Esophagus muscularis mucosa (tissue), 4 donors: ENCODE results near the gene HEATR3. TPM values are rescaled to one million over a fixed set of nuclear protein-coding genes. Genes with fewer than 3 reads are reported as not detected.

Experiments used
- DNase-seq: peaks from one replicate; pipeline ENCODE4 v3.0.0-alpha.2; 2017; ENCODE audit errors: extremely low spot score
- H3K27ac ChIP-seq, 4 donors: fragments of 200-600 bp; sonication (generic); replicated peaks in 1 of 4; 1 replicate in 3 of 4; 2 replicates in 1 of 4; pipeline ENCODE4 v1.5.1; 2016 to 2019; ENCODE audit warnings: mild to moderate bottlenecking in 1 of 4
- H3K27me3 ChIP-seq, 4 donors: fragments of 200-600 bp; sonication (generic); one replicate each; pipeline versions ENCODE4 v1.5.1 to v1.6.0; 2016 to 2019
- H3K36me3 ChIP-seq, 4 donors: fragments of 200-600 bp; sonication (generic); one replicate each; pipeline ENCODE4 v1.5.1; 2016 to 2019
- H3K4me1 ChIP-seq, 4 donors: fragments of 200-600 bp; sonication (generic); one replicate each; pipeline ENCODE4 v1.5.1; 2016 to 2019
- H3K4me3 ChIP-seq, 4 donors: fragments of 200-600 bp; sonication (generic); 1 replicate in 2 of 4; 2 replicates in 2 of 4; pipeline ENCODE4 v1.5.1; 2016 to 2019; ENCODE audit warnings: mild to moderate bottlenecking in 4 of 4, moderate library complexity in 1 of 4
- H3K9me3 ChIP-seq, 4 donors: fragments of 200-600 bp; sonication (generic); 1 replicate in 3 of 4; 2 replicates in 1 of 4; pipeline ENCODE4 v1.5.1; 2016 to 2019
- CTCF ChIP-seq, 3 experiments: fragments of 200-600 bp in 2 of 3; fragments of 450-650 bp in 1 of 3; sonication (generic) in 2 of 3; IDR thresholded peaks; one replicate each; pipeline ENCODE4 v1.5.1; 2017 to 2019; ENCODE audit warnings: antibody characterized with exemption in 3 of 3, mild to moderate bottlenecking in 2 of 3, moderate library complexity in 1 of 3
- EP300 ChIP-seq: sonication (generic); formaldehyde crosslinking; IDR thresholded peaks from one replicate; pipeline ENCODE4 v1.6.1; 2017; ENCODE audit warnings: antibody characterized with exemption
- POLR2A ChIP-seq: fragments of 450-650 bp; IDR thresholded peaks from one replicate; pipeline ENCODE4 v1.6.1; 2017; ENCODE audit warnings: antibody characterized with exemption, moderate library complexity, mild to moderate bottlenecking, low read depth
- POLR2AphosphoS5 ChIP-seq, 2 donors: sonication (generic); formaldehyde crosslinking; IDR thresholded peaks; one replicate each; pipeline ENCODE4 v1.6.1; 2017; ENCODE audit warnings: antibody characterized with exemption in 2 of 2
- WGBS: methylation state at CpG from one replicate; pipeline ENCODE4 v1.1.5; 2018; 5-methylcytosine and 5-hydroxymethylcytosine counted together
- intact Hi-C: fragments of 100-400 bp; cut with DNase I; formaldehyde crosslinking; loops from one replicate; pipeline ENCODE4 v1.15.1; 2023
- total RNA-seq, 4 donors: library from RNA; depleted of rRNA; stranded (reverse); fragments of >200 nt; gene quantifications; one replicate each; pipeline versions ENCODE4 v1.1.0 to v1.2.1, GENCODE V29; 2016

HEATR3 gene
- total RNA-seq, 4 donors from 2014 or later: 10.0 to 25.7 (median 12.4) TPM

DNA sequence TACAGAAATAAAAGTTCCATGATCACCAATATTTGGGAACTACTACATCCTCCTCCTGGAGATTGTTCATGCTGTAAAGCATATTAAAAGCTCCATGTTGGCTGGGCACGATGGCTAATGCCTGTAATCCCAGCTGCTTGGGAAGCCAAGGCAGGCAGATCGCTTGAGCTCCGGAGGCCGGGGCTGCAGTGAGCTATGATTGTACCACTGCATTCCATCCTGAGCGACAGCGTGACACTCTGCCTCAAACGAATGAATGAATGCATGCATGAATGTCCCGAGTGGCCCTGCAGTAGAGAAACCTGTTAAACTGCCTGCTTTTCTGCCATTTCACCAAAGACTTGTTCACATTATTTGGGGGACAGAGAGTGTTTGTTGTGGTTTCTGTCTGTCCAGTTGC lies 25.8 kb upstream of the HEATR3 start:
- WGBS: 79% methylated on average over 8 of the region's 8 CpGs
- TF ChIP-seq POLR2AphosphoS5 (IDR thresholded peaks at IDR 0.05) (no peak), CTCF (IDR thresholded peaks at IDR 0.05) (no peak), POLR2A (no peak), EP300 (no peak)
- H3K27ac ChIP-seq: no peak overlapping the region
- no peaks in the 10 kb centered on the region for H3K27me3 ChIP-seq
- no peak for DNase-seq
- no peaks in the 10 kb centered on the region for H3K9me3 ChIP-seq
- intact Hi-C loops: no loop called here
- H3K4me3 ChIP-seq: no peak overlapping the region
- no peaks in the 10 kb centered on the region for H3K4me1 ChIP-seq
- peaks cover 5 to 29% (median 20%) of the 10 kb centered on the region in 4 donors for H3K36me3 ChIP-seq

DNA sequence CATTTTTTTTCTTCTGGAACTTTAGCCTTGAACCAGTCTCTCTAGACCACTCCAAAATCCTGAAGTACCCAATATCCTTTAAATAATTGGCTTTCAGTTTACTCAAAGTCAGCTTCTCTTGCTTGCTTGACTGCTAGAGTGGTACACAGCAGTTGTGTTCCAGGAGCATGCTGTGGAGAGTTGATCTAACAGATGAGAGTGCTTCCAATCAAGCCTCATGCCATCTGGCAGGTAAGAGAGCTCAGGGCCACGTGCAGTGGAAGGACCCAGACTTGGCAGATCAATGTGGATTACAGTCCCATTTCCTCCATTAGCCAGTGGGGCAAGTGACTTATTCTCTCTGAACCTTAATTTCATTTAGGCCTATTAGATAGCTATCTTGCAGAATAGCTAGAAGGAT lies 25.1 kb upstream of the HEATR3 start:
- Histone ChIP-seq H3K4me3 (no peak overlapping the region), H3K36me3 (peaks cover 5 to 22% (median 15%) of the 10 kb centered on the region in 4 donors), H3K27me3 (no peaks in the 10 kb centered on the region), H3K4me1 (no peaks in the 10 kb centered on the region), H3K9me3 (no peaks in the 10 kb centered on the region), H3K27ac (no peak overlapping the region)
- 50% methylated on average over 1 of the region's 1 CpG for WGBS
- DNase-seq: no peak
- intact Hi-C loops: no loop called here
- TF ChIP-seq EP300 (no peak), POLR2AphosphoS5 (IDR thresholded peaks at IDR 0.05) (no peak), CTCF (IDR thresholded peaks at IDR 0.05) (no peak), POLR2A (no peak)

GRCh38 chr16:50043358-50043757 lies 22.4 kb upstream of the HEATR3 start:
- Histone ChIP-seq H3K27me3 (peaks cover 0 to 6% (median 0%) of the 10 kb centered on the region in 4 donors), H3K4me1 (no peaks in the 10 kb centered on the region), H3K9me3 (no peaks in the 10 kb centered on the region), H3K4me3 (no peak overlapping the region), H3K27ac (no peak overlapping the region), H3K36me3 (peaks cover 0 to 2% (median 0%) of the 10 kb centered on the region in 4 donors)
- 91% methylated on average over 5 of the region's 5 CpGs for WGBS
- no peak for DNase-seq
- intact Hi-C loops: no loop called here
- no peak for TF ChIP-seq POLR2A
- no peak for TF ChIP-seq POLR2AphosphoS5 (IDR thresholded peaks at IDR 0.05)
- no peak for TF ChIP-seq EP300

- H3K36me3 ChIP-seq: no peaks in the 10 kb centered on the region
- TF ChIP-seq POLR2A: no peak
- WGBS: 56% methylated on average over 4 of the region's 4 CpGs
- H3K27me3 ChIP-seq: peaks cover 0 to 6% (median 0%) of the 10 kb centered on the region in 4 donors
- DNase-seq: no peak
- intact Hi-C loops: no loop called here
- no peaks in the 10 kb centered on the region for H3K9me3 ChIP-seq
- no peaks in the 10 kb centered on the region for H3K4me1 ChIP-seq
- no peak overlapping the region for H3K4me3 ChIP-seq
- no peak overlapping the region for H3K27ac ChIP-seq
Measured at GRCh38 chr16:50045412-50045811, 20.4 kb upstream of the HEATR3 start.

- Histone ChIP-seq H3K27ac (no peak overlapping the region), H3K4me3 (no peak overlapping the region), H3K27me3 (peaks cover 0 to 6% (median 0%) of the 10 kb centered on the region in 4 donors), H3K9me3 (no peaks in the 10 kb centered on the region), H3K4me1 (no peaks in the 10 kb centered on the region), H3K36me3 (no peaks in the 10 kb centered on the region)
- intact Hi-C loops: no loop called here
- 91% methylated on average over 6 of the region's 6 CpGs for WGBS
- DNase-seq: no peak
- TF ChIP-seq POLR2AphosphoS5 (IDR thresholded peaks at IDR 0.05) (no peak), CTCF (IDR thresholded peaks at IDR 0.05) (no peak), EP300 (no peak), POLR2A (no peak)
Measured at GRCh38 chr16:50046853-50047252, 18.9 kb upstream of the HEATR3 start.

DNA sequence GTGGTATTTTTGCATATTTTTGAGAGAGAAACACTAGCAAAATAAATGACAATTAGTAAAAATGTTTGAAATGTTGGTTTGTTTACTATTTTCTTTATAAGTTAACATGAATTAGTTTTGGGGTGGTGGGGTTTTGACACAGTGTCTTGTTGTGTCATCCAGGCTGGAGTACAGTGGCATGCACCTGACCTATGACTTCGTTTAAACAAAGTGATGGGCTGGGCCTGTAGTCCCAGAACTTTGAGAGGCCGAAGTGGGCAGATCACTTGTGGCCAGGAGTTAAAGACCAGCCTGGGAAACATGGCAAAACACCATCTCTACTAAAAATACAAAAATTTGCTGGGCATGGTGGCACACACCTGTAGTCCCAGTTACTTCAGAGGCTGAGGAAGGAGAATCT lies 17.9 kb upstream of the HEATR3 start:
- H3K4me1 ChIP-seq: no peaks in the 10 kb centered on the region
- 88% methylated on average over 2 of the region's 2 CpGs for WGBS
- DNase-seq: no peak

More for the DNA sequence above, 17.9 kb upstream of the HEATR3 start:
- H3K27me3 ChIP-seq: peaks cover 0 to 6% (median 0%) of the 10 kb centered on the region in 4 donors
- TF ChIP-seq POLR2AphosphoS5 (IDR thresholded peaks at IDR 0.05) (no peak), POLR2A (no peak), EP300 (no peak), CTCF (IDR thresholded peaks at IDR 0.05) (no peak)
- no peaks in the 10 kb centered on the region for H3K36me3 ChIP-seq
- no peak overlapping the region for H3K4me3 ChIP-seq
- H3K27ac ChIP-seq: no peak overlapping the region
- no peaks in the 10 kb centered on the region for H3K9me3 ChIP-seq
- intact Hi-C loops: no loop called here
